Body of pancreas (tissue), 4 donors: ENCODE data around the gene NPTN.

Source experiments
- POLR2A ChIP-seq, 3 donors: fragments of 450-650 bp; IDR thresholded peaks; one replicate each; pipeline ENCODE4 v1.6.1; 2016; ENCODE audit warnings: antibody characterized with exemption in 3 of 3, mild to moderate bottlenecking in 2 of 3
- TF ChIP-seq, protein P1 (sequence below), 7 experiments: fragments of 450-650 bp in 4 of 7; fragments of 200-600 bp in 3 of 7; sonication (generic) in 3 of 7; IDR thresholded peaks; one replicate each; pipeline ENCODE4 v1.5.1; 2016 to 2019; ENCODE audit warnings: antibody characterized with exemption in 7 of 7

DNA sequence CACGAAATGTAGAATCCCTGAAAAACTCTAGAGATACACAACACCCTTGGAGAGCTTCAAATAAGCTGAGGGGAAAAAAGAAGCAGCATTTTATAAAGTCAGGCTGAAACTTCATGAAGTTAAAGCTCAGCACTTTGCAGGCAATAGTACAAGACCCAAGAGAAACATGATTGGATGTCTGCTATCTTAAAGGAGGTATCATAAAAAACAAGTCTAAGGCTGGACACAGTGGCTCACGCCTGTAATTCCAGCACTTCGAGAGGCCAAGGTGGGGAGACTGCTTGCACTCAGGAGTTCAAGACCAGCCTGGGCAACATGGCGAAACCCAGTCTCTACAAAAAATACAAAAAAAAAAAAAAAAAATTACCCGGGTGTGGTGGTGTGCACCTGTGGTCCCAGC lies 42.9 kb downstream of the NPTN start:
- TF ChIP-seq, protein P1, sequence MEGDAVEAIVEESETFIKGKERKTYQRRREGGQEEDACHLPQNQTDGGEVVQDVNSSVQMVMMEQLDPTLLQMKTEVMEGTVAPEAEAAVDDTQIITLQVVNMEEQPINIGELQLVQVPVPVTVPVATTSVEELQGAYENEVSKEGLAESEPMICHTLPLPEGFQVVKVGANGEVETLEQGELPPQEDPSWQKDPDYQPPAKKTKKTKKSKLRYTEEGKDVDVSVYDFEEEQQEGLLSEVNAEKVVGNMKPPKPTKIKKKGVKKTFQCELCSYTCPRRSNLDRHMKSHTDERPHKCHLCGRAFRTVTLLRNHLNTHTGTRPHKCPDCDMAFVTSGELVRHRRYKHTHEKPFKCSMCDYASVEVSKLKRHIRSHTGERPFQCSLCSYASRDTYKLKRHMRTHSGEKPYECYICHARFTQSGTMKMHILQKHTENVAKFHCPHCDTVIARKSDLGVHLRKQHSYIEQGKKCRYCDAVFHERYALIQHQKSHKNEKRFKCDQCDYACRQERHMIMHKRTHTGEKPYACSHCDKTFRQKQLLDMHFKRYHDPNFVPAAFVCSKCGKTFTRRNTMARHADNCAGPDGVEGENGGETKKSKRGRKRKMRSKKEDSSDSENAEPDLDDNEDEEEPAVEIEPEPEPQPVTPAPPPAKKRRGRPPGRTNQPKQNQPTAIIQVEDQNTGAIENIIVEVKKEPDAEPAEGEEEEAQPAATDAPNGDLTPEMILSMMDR (IDR thresholded peaks at IDR 0.05) = no peak
- TF ChIP-seq POLR2A (IDR thresholded peaks at IDR 0.05) = no peak
